B cell (primary cell): ENCODE results near the gene C19orf85. TPM values are rescaled to one million over a fixed set of nuclear protein-coding genes. Genes with fewer than 3 reads are reported as not detected.

Experiments used
- ATAC-seq: fragments of 200-7000 bp; cut with Tn5 transposase; one replicate; pipeline ENCODE4 v1.10.0; 2021; ENCODE audit warnings: low read depth, mild to moderate bottlenecking, moderate number of reproducible peaks, moderate library complexity
- CTCF ChIA-PET: fragments of 350-600 bp; sonication (Branson Sonifier 250); formaldehyde crosslinking; loops from one replicate; lab custom pipeline; 2021; ENCODE audit warnings: antibody characterized with exemption, inconsistent platforms; lab: Charles Lee
- POLR2A ChIA-PET: fragments of 350-600 bp; sonication (Branson Sonifier 250); formaldehyde crosslinking; loops from one replicate; lab custom pipeline; 2021; ENCODE audit warnings: antibody characterized with exemption; lab: Charles Lee
- DNase-seq: peaks from one replicate; pipeline ENCODE4 v3.0.0; 2013
- H2AFZ ChIP-seq: 2 replicates; pipeline ENCODE4 v1.6.1; 2012; ENCODE audit warnings: mild to moderate bottlenecking, low read depth, low read length; ENCODE audit not compliant: insufficient read depth, poor library complexity, severe bottlenecking
- H3K27ac ChIP-seq, 2 donors: 1 replicate in 1 of 2; 2 replicates in 1 of 2; pipeline ENCODE4 v1.5.1; 2012 to 2013; ENCODE audit warnings: low read length in 2 of 2, mild to moderate bottlenecking in 2 of 2, moderate library complexity in 1 of 2
- H3K27me3 ChIP-seq, 4 experiments: fragments of 200-600 bp in 1 of 4; sonication (generic) in 1 of 4; replicated peaks in 1 of 4; 1 replicate in 2 of 4; 2 replicates in 2 of 4; pipeline versions ENCODE4 v1.6.1 to v1.7.0; 2013 to 2016; ENCODE audit warnings: low read length in 3 of 4, mild to moderate bottlenecking in 2 of 4, mixed read lengths in 1 of 4, moderate library complexity in 1 of 4; ENCODE audit not compliant: insufficient read depth in 4 of 4, control insufficient read depth in 3 of 4; ENCODE audit errors: control extremely low read depth in 1 of 4
- H3K36me3 ChIP-seq, 2 experiments: replicated peaks in 1 of 2; 1 replicate in 1 of 2; 2 replicates in 1 of 2; pipeline versions ENCODE4 v1.6.1 to v1.7.1; 2013; ENCODE audit warnings: low read length in 1 of 2; ENCODE audit not compliant: insufficient read depth in 2 of 2, control insufficient read depth in 1 of 2; ENCODE audit errors: control extremely low read depth in 1 of 2, extremely low read depth in 1 of 2
- H3K4me1 ChIP-seq, 2 donors: fragments of 200-600 bp in 1 of 2; sonication (generic) in 1 of 2; 1 replicate in 1 of 2; 2 replicates in 1 of 2; pipeline versions ENCODE4 v1.5.1 to v1.6.1; 2013 to 2017; ENCODE audit warnings: low read length in 2 of 2; ENCODE audit not compliant: control insufficient read depth in 2 of 2, insufficient read depth in 2 of 2
- H3K4me2 ChIP-seq: replicated peaks from 2 replicates; pipeline ENCODE3; 2012; ENCODE audit warnings: mild to moderate bottlenecking, low read depth, low read length; ENCODE audit not compliant: poor library complexity, severe bottlenecking
- H3K4me3 ChIP-seq, 5 experiments: fragments of 200-600 bp in 1 of 5; sonication (generic) in 1 of 5; 1 replicate in 3 of 5; 2 replicates in 2 of 5; pipeline versions ENCODE4 v1.5.1 to v1.7.0; 2011 to 2016; ENCODE audit warnings: low read length in 4 of 5, mild to moderate bottlenecking in 4 of 5, low read depth in 2 of 5, control low read depth in 1 of 5, moderate library complexity in 1 of 5; ENCODE audit not compliant: insufficient read depth in 1 of 5; ENCODE audit errors: control extremely low read depth in 1 of 5, extremely low read depth in 1 of 5
- H3K79me2 ChIP-seq: fragments of 200-600 bp; sonication (generic); one replicate; pipeline ENCODE4 v1.6.0; 2016; ENCODE audit warnings: low read length; ENCODE audit not compliant: control insufficient read depth, insufficient read depth
- H3K9ac ChIP-seq: fragments of 200-600 bp; sonication (generic); 2 replicates; pipeline ENCODE4 v1.6.1; 2017; ENCODE audit warnings: mild to moderate bottlenecking, low read length, moderate library complexity
- H3K9me3 ChIP-seq, 3 donors: one replicate each; pipeline versions ENCODE4 v1.6.1 to v1.7.1; 2013; ENCODE audit warnings: low read length in 2 of 3; ENCODE audit not compliant: control insufficient read depth in 2 of 3, insufficient read depth in 1 of 3; ENCODE audit errors: control extremely low read depth in 1 of 3
- H4K20me1 ChIP-seq: 2 replicates; pipeline ENCODE4 v1.6.0; 2012; ENCODE audit warnings: mild to moderate bottlenecking, low read length; ENCODE audit not compliant: insufficient read depth, control insufficient read depth, poor library complexity, severe bottlenecking
- H3K27ac Mint-ChIP-seq: one replicate; pipeline ENCODE4 v1.8.0; 2021; ENCODE audit warnings: mixed read lengths
- H3K27me3 Mint-ChIP-seq: one replicate; pipeline ENCODE4 v1.8.0; 2021; ENCODE audit warnings: mixed read lengths
- H3K4me1 Mint-ChIP-seq: one replicate; pipeline ENCODE4 v1.8.0; 2021; ENCODE audit warnings: mixed read lengths
- H3K4me3 Mint-ChIP-seq: one replicate; pipeline ENCODE4 v1.8.0; 2021; ENCODE audit warnings: mixed read lengths
- H3K9me3 Mint-ChIP-seq: one replicate; pipeline ENCODE4 v1.8.0; 2022; ENCODE audit warnings: mixed read lengths; ENCODE audit not compliant: insufficient read depth
- EZH2 ChIP-seq: IDR thresholded peaks from 2 replicates; pipeline ENCODE4 v1.6.1; 2012; ENCODE audit warnings: borderline replicate concordance, low read depth, mild to moderate bottlenecking, moderate library complexity, low read length; ENCODE audit not compliant: insufficient read depth, poor library complexity, severe bottlenecking
- WGBS: methylation state at CpG from one replicate; pipeline ENCODE4 v1.1.5; 2013; ENCODE audit warnings: missing lambda C conversion rate; ENCODE audit not compliant: insufficient coverage; 5-methylcytosine and 5-hydroxymethylcytosine counted together
- intact Hi-C: fragments of 100-400 bp; cut with micrococcal nuclease; formaldehyde crosslinking; loops from one replicate; pipeline ENCODE4 v1.10.0; 2022
- polyA plus RNA-seq: library from polyadenylated mRNA; depleted of rRNA; stranded (reverse); fragments of >200 nt; gene quantifications from 2 replicates; pipeline ENCODE4 v1.2.3, GENCODE V29; 2012
- total RNA-seq, 2 donors: library from RNA; stranded (reverse); fragments of 120-200 nt in 1 of 2; gene quantifications; 1 replicate in 1 of 2; 2 replicates in 1 of 2; pipeline versions ENCODE4 v1.2.3 to v1.2.4, GENCODE V29; 2013 to 2022
- TF ChIP-seq, protein P1 (sequence below): fragments of 200-600 bp; IDR thresholded peaks from one replicate; pipeline ENCODE4 v1.8.0; 2022; ENCODE audit warnings: antibody characterized with exemption, mild to moderate bottlenecking

The C19orf85 gene
- total and polyA plus RNA-seq, 2 donors (not counting 1 experiment from before 2014, with no cell fraction given), result not detected

- no peaks in the 10 kb centered on the region for H4K20me1 ChIP-seq
- Mint-ChIP-seq H3K27ac (no peak overlapping the region), H3K4me3 (no peak overlapping the region), H3K9me3 (no peaks in the 10 kb centered on the region), H3K27me3 (peaks cover 48% of the 10 kb centered on the region), H3K4me1 (peaks cover 20% of the 10 kb centered on the region)
- no peaks in the 10 kb centered on the region for H3K79me2 ChIP-seq
- H3K9me3 ChIP-seq, result peaks cover 0 to 10% (median 0%) of the 10 kb centered on the region in 3 donors
- CTCF ChIA-PET, result no interaction called here
- ATAC-seq (no peak), DNase-seq (no peak)
- H3K36me3 ChIP-seq, result no peaks in the 10 kb centered on the region
- no peak overlapping the region for H3K4me2 ChIP-seq
- peaks cover 0 to 60% (median 30%) of the 10 kb centered on the region in 4 experiments for H3K27me3 ChIP-seq
- no peak for TF ChIP-seq EZH2
- TF ChIP-seq, protein P1, sequence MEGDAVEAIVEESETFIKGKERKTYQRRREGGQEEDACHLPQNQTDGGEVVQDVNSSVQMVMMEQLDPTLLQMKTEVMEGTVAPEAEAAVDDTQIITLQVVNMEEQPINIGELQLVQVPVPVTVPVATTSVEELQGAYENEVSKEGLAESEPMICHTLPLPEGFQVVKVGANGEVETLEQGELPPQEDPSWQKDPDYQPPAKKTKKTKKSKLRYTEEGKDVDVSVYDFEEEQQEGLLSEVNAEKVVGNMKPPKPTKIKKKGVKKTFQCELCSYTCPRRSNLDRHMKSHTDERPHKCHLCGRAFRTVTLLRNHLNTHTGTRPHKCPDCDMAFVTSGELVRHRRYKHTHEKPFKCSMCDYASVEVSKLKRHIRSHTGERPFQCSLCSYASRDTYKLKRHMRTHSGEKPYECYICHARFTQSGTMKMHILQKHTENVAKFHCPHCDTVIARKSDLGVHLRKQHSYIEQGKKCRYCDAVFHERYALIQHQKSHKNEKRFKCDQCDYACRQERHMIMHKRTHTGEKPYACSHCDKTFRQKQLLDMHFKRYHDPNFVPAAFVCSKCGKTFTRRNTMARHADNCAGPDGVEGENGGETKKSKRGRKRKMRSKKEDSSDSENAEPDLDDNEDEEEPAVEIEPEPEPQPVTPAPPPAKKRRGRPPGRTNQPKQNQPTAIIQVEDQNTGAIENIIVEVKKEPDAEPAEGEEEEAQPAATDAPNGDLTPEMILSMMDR, result no peak
- H3K27ac ChIP-seq, result no peak overlapping the region
- intact Hi-C loops, result no loop called here
- H3K9ac ChIP-seq, result no peak overlapping the region
- H2AFZ ChIP-seq, result no peak overlapping the region
- H3K4me1 ChIP-seq, result peaks cover 21 to 28% of the 10 kb centered on the region in 2 donors
- POLR2A ChIA-PET, result interaction anchor here (0.7 kb wide), 1 partner anchor 30 kb away, joined by 5 read pairs; no protein-coding TSS in a partner anchor
- no peak overlapping the region for H3K4me3 ChIP-seq
- 46% methylated on average over 10 of the region's 11 CpGs for WGBS
These were observed 19.9 kb downstream of the C19orf85 start for GRCh38 chr19:55444646-55445045.

DNA sequence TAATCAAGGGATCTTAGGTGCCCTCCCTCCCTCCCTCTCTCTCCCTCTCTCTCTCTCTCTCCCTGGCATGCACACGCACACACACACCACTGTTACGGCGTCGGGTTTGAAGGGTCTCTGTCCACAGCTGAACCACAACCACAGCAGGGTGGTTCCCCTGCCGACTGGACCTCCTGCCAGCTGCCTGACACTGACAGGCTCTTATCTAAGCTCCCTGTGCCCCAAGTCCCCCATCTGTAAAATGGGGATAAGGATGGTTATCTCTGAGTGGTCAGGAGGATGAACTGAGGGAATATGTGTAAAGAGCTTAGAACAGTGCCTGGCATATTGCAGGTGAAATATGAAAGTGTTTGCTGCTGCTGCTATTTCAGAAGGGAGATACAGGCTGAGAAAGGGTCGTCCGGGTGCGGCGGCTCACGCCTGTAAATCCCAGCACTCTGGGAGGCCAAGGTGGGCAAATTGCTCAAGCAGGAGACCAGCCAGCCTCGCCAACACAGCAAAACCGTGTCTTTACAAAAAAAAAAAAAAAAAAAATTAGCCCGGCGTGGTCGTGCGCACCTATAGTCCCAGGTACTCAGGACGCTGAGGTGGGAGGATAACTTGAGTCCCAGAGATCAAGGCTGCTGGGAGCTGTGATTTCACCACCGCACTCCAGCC lies 20.6 kb downstream of the C19orf85 start:
- Histone ChIP-seq H3K27ac (no peak overlapping the region), H3K36me3 (no peaks in the 10 kb centered on the region), H3K27me3 (peaks cover 0 to 60% (median 36%) of the 10 kb centered on the region in 4 experiments), H3K9me3 (peaks cover 0 to 17% (median 0%) of the 10 kb centered on the region in 3 donors), H2AFZ (no peak overlapping the region), H3K79me2 (no peaks in the 10 kb centered on the region), H4K20me1 (no peaks in the 10 kb centered on the region), H3K9ac (no peak overlapping the region), H3K4me2 (no peak overlapping the region), H3K4me3 (no peak overlapping the region), H3K4me1 (peaks cover 21 to 35% of the 10 kb centered on the region in 2 donors)
- H3K27ac Mint-ChIP-seq, result no peak overlapping the region
- ATAC-seq (no peak), DNase-seq (peak; percentile 15)
- CTCF ChIA-PET, result interaction anchor here (0.8 to 0.9 kb wide), 2 partner anchors 23 to 365 kb away, joined by 3 to 6 read pairs; no protein-coding TSS in a partner anchor
- H3K27me3 Mint-ChIP-seq, result peaks cover 55% of the 10 kb centered on the region
- H3K4me3 Mint-ChIP-seq, result no peak overlapping the region
- H3K9me3 Mint-ChIP-seq, result no peaks in the 10 kb centered on the region
- intact Hi-C loops, result no loop called here
- POLR2A ChIA-PET, result interaction anchor here (0.7 kb wide), 1 partner anchor 31 kb away, joined by 5 read pairs; no protein-coding TSS in a partner anchor
- H3K4me1 Mint-ChIP-seq, result peaks cover 20% of the 10 kb centered on the region
- TF ChIP-seq, protein P1, result no peak
- TF ChIP-seq EZH2, result no peak
- WGBS, result 40% methylated on average over 1 of the region's 18 CpGs
